WTC11 (cell line): ENCODE results near the gene ZNF768. TPM values are rescaled to one million over a fixed set of nuclear protein-coding genes. Genes with fewer than 3 reads are reported as not detected.
A peak's percentile ranks its signal among the peaks of the same experiment; 100 is the strongest.

Experiments used
- ATAC-seq: fragments of 200-7000 bp; cut with Tn5 transposase; 2 replicates; pipeline ENCODE4 v1.10.0; 2021; ENCODE audit warnings: mild to moderate bottlenecking, moderate library complexity
- CTCF ChIA-PET: fragments of 300-600 bp; sonication (Branson Sonifier 250); formaldehyde crosslinking; loops from one replicate; lab custom pipeline; 2021; ENCODE audit warnings: antibody characterized with exemption; lab: Charles Lee
- POLR2A ChIA-PET: fragments of 350-600 bp; sonication (Branson Sonifier 250); formaldehyde crosslinking; loops from one replicate; lab custom pipeline; 2021; ENCODE audit warnings: antibody characterized with exemption; lab: Charles Lee
- DNase-seq: peaks from one replicate; pipeline ENCODE4 v3.0.0; 2021; ENCODE audit warnings: low spot score
- H3K27ac Mint-ChIP-seq: 2 replicates; pipeline ENCODE4 v1.8.0; 2021; ENCODE audit warnings: mixed read lengths
- H3K27me3 Mint-ChIP-seq: 2 replicates; pipeline ENCODE4 v1.8.0; 2021; ENCODE audit warnings: low read depth, mild to moderate bottlenecking, moderate library complexity, mixed read lengths
- H3K36me3 Mint-ChIP-seq: 2 replicates; pipeline ENCODE4 v1.8.0; 2021; ENCODE audit warnings: mixed read lengths
- H3K4me1 Mint-ChIP-seq: 2 replicates; pipeline ENCODE4 v1.8.0; 2022; ENCODE audit warnings: mixed read lengths
- H3K4me3 Mint-ChIP-seq: 2 replicates; pipeline ENCODE4 v1.8.0; 2021; ENCODE audit warnings: mild to moderate bottlenecking, moderate library complexity, mixed read lengths
- H3K9me3 Mint-ChIP-seq: 2 replicates; pipeline ENCODE4 v1.8.0; 2021; ENCODE audit warnings: mixed read lengths
- CBFB ChIP-seq: sonication (generic); formaldehyde crosslinking; IDR thresholded peaks from 2 replicates; pipeline ENCODE4 v1.8.1; 2022; ENCODE audit warnings: mild to moderate bottlenecking, low read depth, missing genetic modification reagents
- GTF2I ChIP-seq: fragments of 250-450 bp; sonication (Bioruptor Pico); conservative IDR thresholded peaks from 2 replicates; pipeline ENCODE4 v1.4.0; 2021; ENCODE audit warnings: mild to moderate bottlenecking
- HMGA2 ChIP-seq: fragments of 250-450 bp; sonication (Bioruptor Pico); IDR thresholded peaks from 2 replicates; pipeline ENCODE4 v1.4.0; 2021; ENCODE audit warnings: mild to moderate bottlenecking, moderate library complexity
- JAZF1 ChIP-seq: fragments of 250-450 bp; sonication (Bioruptor Pico); IDR thresholded peaks from 2 replicates; pipeline ENCODE4 v1.9.0; 2021; ENCODE audit warnings: moderate library complexity, mild to moderate bottlenecking, inconsistent platforms
- MXD4 ChIP-seq: fragments of 250-450 bp; sonication (Bioruptor Pico); IDR thresholded peaks from 2 replicates; pipeline ENCODE4 v1.8.0; 2021; ENCODE audit warnings: mild to moderate bottlenecking, moderate library complexity, borderline replicate concordance
- NR1H2 ChIP-seq: sonication (generic); formaldehyde crosslinking; IDR thresholded peaks from 2 replicates; pipeline ENCODE4 v1.9.0; 2021; ENCODE audit warnings: mild to moderate bottlenecking, moderate library complexity, missing genetic modification reagents
- SP1 ChIP-seq: sonication (generic); formaldehyde crosslinking; conservative IDR thresholded peaks from 2 replicates; pipeline ENCODE4 v1.8.1; 2022; ENCODE audit warnings: missing genetic modification reagents
- ZNF121 ChIP-seq: sonication (generic); formaldehyde crosslinking; IDR thresholded peaks from 2 replicates; pipeline ENCODE4 v1.8.0; 2023; ENCODE audit warnings: missing genetic modification reagents
- ZNF416 ChIP-seq: fragments of 250-450 bp; sonication (Bioruptor Pico); IDR thresholded peaks from 2 replicates; pipeline ENCODE4 v1.9.0; 2021; ENCODE audit warnings: mild to moderate bottlenecking, inconsistent platforms
- total RNA-seq: library from RNA; stranded (reverse); gene quantifications from 3 replicates; pipeline ENCODE4 v1.2.3, GENCODE V29; 2021
- TF ChIP-seq, protein P1 (sequence below): sonication (generic); formaldehyde crosslinking; IDR thresholded peaks from 2 replicates; pipeline ENCODE4 v1.8.1; 2023; ENCODE audit warnings: mild to moderate bottlenecking, missing genetic modification reagents
- TF ChIP-seq, protein P2 (sequence below): sonication (generic); formaldehyde crosslinking; IDR thresholded peaks from 2 replicates; pipeline ENCODE4 v1.8.0; 2022; ENCODE audit warnings: mild to moderate bottlenecking, missing genetic modification reagents
- TF ChIP-seq, protein P3 (sequence below): sonication (generic); formaldehyde crosslinking; IDR thresholded peaks from 2 replicates; pipeline ENCODE4 v1.8.1; 2023; ENCODE audit warnings: mild to moderate bottlenecking, missing genetic modification reagents, moderate library complexity
- TF ChIP-seq, protein P4 (sequence below): sonication (generic); formaldehyde crosslinking; IDR thresholded peaks from 2 replicates; pipeline ENCODE4 v1.8.0; 2023; ENCODE audit warnings: missing genetic modification reagents
- TF ChIP-seq, protein P5 (sequence below): sonication (generic); formaldehyde crosslinking; IDR thresholded peaks from 2 replicates; pipeline ENCODE4 v1.8.1; 2023; ENCODE audit warnings: mild to moderate bottlenecking, missing genetic modification reagents, borderline replicate concordance

The ZNF768 gene
- total RNA-seq, 1 experiment from 2014 or later: 35.9 TPM

DNA sequence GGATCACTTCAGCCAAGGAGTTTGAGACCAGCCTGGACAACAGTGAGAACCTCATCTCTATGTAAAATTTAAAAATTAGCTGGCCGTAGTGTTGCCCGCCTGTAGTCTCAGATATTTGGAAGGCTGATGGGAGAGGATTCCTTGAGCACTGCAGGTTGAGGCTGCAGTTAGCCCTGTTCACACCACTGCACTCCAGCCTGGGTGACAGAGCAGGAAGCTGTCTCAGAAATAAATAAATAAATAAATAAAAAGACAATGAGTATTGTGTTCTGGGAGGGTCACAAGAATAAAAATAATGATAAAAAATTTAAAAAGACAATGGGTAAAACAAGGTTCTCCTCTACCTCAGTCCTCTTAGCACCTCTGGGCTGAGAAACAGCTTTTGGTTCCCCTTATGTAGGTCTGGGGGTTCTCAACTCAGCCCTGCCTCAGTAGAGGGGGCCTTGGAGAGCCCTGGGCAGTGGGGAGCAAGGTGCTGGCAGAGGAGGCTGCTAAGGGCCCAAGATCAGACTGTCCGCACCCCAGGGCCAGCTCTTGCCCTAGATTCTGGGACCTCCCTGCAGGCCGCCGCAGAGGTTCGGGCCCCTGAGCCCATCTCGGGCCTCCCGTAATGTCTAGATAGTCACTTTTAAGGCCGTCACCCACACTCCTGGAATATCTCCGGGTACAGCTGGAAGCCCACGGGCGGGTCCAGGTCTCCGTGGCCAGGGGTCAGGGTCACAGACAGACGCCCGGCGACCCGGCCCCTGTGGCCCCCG, 28.4 kb upstream of the ZNF768 start:
- ATAC-seq (no peak), DNase-seq (no peak)
- H3K4me3 Mint-ChIP-seq: no peak overlapping the region
- H3K27me3 Mint-ChIP-seq: no peaks in the 10 kb centered on the region
- H3K4me1 Mint-ChIP-seq: peaks cover 20% of the 10 kb centered on the region
- POLR2A ChIA-PET: interaction anchor here (0.7 kb wide), 1 partner anchor 20 kb away, joined by 4 read pairs; the partner anchor contains the start of gene ZNF747
- peaks cover 18% of the 10 kb centered on the region for H3K36me3 Mint-ChIP-seq
- TF ChIP-seq ZNF416: no peak
- H3K9me3 Mint-ChIP-seq: no peaks in the 10 kb centered on the region
- CTCF ChIA-PET: interaction anchor here (0.6 kb wide), 1 partner anchor 22 kb away, joined by 3 read pairs; no protein-coding TSS in a partner anchor
- no peak overlapping the region for H3K27ac Mint-ChIP-seq

DNA sequence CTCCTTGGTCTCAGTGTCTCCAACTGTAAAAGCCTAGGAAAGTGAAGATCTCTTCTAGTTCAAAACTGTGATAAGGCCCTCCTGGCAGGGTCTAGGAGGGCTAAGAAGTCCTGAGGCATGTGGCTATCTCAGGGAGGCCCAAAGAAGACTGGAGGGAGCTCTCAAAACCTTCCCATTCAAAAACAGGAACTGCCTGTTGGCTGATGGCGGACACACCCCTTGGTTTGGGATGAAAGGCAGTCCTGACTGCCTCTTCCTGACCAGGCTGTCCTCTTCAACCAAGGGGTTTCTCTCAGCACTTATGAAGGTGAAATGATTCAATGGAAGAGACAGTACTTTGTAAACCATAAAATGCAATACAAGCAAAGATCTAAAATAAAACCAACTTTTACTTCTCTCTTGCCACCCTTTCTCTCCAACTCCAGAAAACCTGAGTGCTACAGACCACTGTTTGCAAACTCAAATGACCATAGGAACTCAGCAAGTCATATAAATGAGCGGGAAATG, 27.1 kb upstream of the ZNF768 start:
- ChIA-PET CTCF (interaction anchor here (1.4 kb wide), 1 partner anchor 18 kb away, joined by 3 read pairs; no protein-coding TSS in a partner anchor), POLR2A (no interaction called here)
- Mint-ChIP-seq H3K36me3 (peaks cover 18% of the 10 kb centered on the region), H3K4me3 (no peak overlapping the region), H3K9me3 (no peaks in the 10 kb centered on the region), H3K27ac (peak overlapping the region; percentile 58), H3K27me3 (no peaks in the 10 kb centered on the region)
- DNase-seq (no peak), ATAC-seq (no peak)
- TF ChIP-seq, protein P1, sequence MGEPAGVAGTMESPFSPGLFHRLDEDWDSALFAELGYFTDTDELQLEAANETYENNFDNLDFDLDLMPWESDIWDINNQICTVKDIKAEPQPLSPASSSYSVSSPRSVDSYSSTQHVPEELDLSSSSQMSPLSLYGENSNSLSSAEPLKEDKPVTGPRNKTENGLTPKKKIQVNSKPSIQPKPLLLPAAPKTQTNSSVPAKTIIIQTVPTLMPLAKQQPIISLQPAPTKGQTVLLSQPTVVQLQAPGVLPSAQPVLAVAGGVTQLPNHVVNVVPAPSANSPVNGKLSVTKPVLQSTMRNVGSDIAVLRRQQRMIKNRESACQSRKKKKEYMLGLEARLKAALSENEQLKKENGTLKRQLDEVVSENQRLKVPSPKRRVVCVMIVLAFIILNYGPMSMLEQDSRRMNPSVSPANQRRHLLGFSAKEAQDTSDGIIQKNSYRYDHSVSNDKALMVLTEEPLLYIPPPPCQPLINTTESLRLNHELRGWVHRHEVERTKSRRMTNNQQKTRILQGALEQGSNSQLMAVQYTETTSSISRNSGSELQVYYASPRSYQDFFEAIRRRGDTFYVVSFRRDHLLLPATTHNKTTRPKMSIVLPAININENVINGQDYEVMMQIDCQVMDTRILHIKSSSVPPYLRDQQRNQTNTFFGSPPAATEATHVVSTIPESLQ: no peak
- TF ChIP-seq HMGA2 (CRISPR knock-in tag) (no peak), MXD4 (CRISPR knock-in tag) (no peak), ZNF121 (CRISPR knock-in tag) (no peak), JAZF1 (CRISPR knock-in tag) (no peak), NR1H2 (CRISPR knock-in tag) (no peak), CBFB (CRISPR knock-in tag) (no peak), SP1 (CRISPR knock-in tag) (no peak), GTF2I (CRISPR knock-in tag) (no peak)
- TF ChIP-seq, protein P2, sequence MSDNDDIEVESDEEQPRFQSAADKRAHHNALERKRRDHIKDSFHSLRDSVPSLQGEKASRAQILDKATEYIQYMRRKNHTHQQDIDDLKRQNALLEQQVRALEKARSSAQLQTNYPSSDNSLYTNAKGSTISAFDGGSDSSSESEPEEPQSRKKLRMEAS (CRISPR knock-in tag): no peak
- TF ChIP-seq, protein P3, sequence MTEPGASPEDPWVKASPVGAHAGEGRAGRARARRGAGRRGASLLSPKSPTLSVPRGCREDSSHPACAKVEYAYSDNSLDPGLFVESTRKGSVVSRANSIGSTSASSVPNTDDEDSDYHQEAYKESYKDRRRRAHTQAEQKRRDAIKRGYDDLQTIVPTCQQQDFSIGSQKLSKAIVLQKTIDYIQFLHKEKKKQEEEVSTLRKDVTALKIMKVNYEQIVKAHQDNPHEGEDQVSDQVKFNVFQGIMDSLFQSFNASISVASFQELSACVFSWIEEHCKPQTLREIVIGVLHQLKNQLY (CRISPR knock-in tag): no peak
- TF ChIP-seq, protein P4, sequence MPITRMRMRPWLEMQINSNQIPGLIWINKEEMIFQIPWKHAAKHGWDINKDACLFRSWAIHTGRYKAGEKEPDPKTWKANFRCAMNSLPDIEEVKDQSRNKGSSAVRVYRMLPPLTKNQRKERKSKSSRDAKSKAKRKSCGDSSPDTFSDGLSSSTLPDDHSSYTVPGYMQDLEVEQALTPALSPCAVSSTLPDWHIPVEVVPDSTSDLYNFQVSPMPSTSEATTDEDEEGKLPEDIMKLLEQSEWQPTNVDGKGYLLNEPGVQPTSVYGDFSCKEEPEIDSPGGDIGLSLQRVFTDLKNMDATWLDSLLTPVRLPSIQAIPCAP (CRISPR knock-in tag): no peak
- TF ChIP-seq, protein P5, sequence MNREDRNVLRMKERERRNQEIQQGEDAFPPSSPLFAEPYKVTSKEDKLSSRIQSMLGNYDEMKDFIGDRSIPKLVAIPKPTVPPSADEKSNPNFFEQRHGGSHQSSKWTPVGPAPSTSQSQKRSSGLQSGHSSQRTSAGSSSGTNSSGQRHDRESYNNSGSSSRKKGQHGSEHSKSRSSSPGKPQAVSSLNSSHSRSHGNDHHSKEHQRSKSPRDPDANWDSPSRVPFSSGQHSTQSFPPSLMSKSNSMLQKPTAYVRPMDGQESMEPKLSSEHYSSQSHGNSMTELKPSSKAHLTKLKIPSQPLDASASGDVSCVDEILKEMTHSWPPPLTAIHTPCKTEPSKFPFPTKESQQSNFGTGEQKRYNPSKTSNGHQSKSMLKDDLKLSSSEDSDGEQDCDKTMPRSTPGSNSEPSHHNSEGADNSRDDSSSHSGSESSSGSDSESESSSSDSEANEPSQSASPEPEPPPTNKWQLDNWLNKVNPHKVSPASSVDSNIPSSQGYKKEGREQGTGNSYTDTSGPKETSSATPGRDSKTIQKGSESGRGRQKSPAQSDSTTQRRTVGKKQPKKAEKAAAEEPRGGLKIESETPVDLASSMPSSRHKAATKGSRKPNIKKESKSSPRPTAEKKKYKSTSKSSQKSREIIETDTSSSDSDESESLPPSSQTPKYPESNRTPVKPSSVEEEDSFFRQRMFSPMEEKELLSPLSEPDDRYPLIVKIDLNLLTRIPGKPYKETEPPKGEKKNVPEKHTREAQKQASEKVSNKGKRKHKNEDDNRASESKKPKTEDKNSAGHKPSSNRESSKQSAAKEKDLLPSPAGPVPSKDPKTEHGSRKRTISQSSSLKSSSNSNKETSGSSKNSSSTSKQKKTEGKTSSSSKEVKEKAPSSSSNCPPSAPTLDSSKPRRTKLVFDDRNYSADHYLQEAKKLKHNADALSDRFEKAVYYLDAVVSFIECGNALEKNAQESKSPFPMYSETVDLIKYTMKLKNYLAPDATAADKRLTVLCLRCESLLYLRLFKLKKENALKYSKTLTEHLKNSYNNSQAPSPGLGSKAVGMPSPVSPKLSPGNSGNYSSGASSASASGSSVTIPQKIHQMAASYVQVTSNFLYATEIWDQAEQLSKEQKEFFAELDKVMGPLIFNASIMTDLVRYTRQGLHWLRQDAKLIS: no peak
- TF ChIP-seq, all 79 proteins: peak for 0
- peaks cover 18% of the 10 kb centered on the region for H3K4me1 Mint-ChIP-seq
